Effector memory CD4-positive, alpha-beta T cell (primary cell): Measurements from ENCODE around the gene C1orf105.

Source experiments
- DNase-seq, 3 donors: peaks; one replicate each; pipeline ENCODE4 v3.0.0-alpha.2; 2020
- H3K27ac ChIP-seq: 2 replicates; pipeline ENCODE4 v1.7.0; 2013; ENCODE audit warnings: mild to moderate bottlenecking, low read length, moderate library complexity; ENCODE audit not compliant: insufficient read depth, poor library complexity, severe bottlenecking
- H3K27me3 ChIP-seq: replicated peaks from 2 replicates; pipeline ENCODE4 v1.7.0; 2013; ENCODE audit warnings: mild to moderate bottlenecking, low read length; ENCODE audit not compliant: insufficient read depth, control insufficient read depth, poor library complexity, severe bottlenecking
- H3K36me3 ChIP-seq: 2 replicates; pipeline ENCODE4 v1.7.0; 2013; ENCODE audit warnings: mild to moderate bottlenecking, low read length, moderate library complexity; ENCODE audit not compliant: control insufficient read depth, insufficient read depth
- H3K4me1 ChIP-seq: 2 replicates; pipeline ENCODE4 v1.7.0; 2013; ENCODE audit warnings: low read length, mild to moderate bottlenecking; ENCODE audit not compliant: control insufficient read depth, insufficient read depth, poor library complexity, severe bottlenecking
- H3K4me3 ChIP-seq: 2 replicates; pipeline ENCODE4 v1.7.0; 2013; ENCODE audit warnings: low read length, low read depth, mild to moderate bottlenecking; ENCODE audit not compliant: insufficient read depth, poor library complexity, severe bottlenecking
- H3K9me3 ChIP-seq: 2 replicates; pipeline ENCODE4 v1.7.0; 2013; ENCODE audit warnings: mild to moderate bottlenecking, low read length, moderate library complexity; ENCODE audit not compliant: control insufficient read depth

Gene C1orf105

GRCh38 chr1:172468296-172468695 lies 47.8 kb downstream of the C1orf105 start:
- H3K27me3 ChIP-seq: no peaks in the 10 kb centered on the region
- H3K4me3 ChIP-seq: no peak overlapping the region
- H3K9me3 ChIP-seq: no peaks in the 10 kb centered on the region
- H3K36me3 ChIP-seq: no peaks in the 10 kb centered on the region
- no peak overlapping the region for H3K27ac ChIP-seq
- DNase-seq: no peak
- H3K4me1 ChIP-seq: no peaks in the 10 kb centered on the region

- Histone ChIP-seq H3K4me1 (no peaks in the 10 kb centered on the region), H3K27me3 (no peaks in the 10 kb centered on the region), H3K9me3 (no peaks in the 10 kb centered on the region), H3K4me3 (no peak overlapping the region), H3K27ac (no peak overlapping the region), H3K36me3 (no peaks in the 10 kb centered on the region)
- no peak for DNase-seq
Observed at GRCh38 chr1:172469717-172470116, 49.2 kb downstream of the C1orf105 start.

GRCh38 chr1:172470149-172470548 lies 49.7 kb downstream of the C1orf105 start:
- no peaks in the 10 kb centered on the region for H3K4me1 ChIP-seq
- no peaks in the 10 kb centered on the region for H3K27me3 ChIP-seq
- no peaks in the 10 kb centered on the region for H3K9me3 ChIP-seq
- H3K27ac ChIP-seq: no peak overlapping the region
- H3K4me3 ChIP-seq: no peak overlapping the region
- DNase-seq: no peak
- no peaks in the 10 kb centered on the region for H3K36me3 ChIP-seq

DNA sequence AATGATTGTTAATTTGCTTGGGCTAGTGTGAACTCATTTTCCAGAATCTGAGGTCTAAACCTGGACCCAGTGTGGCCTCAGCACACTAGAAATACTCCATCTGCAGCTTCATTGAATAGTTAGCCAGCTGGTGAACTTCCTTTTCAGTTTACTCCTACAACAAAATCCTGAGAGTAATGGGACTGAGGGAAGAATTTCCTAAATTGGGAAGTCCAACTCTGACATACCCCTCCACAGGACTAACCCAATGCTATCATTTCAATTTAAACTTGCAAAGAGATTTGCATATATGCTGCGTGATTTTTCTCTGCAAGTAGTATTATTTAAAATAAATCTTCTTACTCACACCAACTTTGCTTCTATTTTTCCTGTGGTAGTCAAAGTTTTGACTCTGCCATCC lies 51.2 kb downstream of the C1orf105 start:
- DNase-seq: no peak
- Histone ChIP-seq H3K27ac (no peak overlapping the region), H3K36me3 (no peaks in the 10 kb centered on the region), H3K4me1 (no peaks in the 10 kb centered on the region), H3K9me3 (no peaks in the 10 kb centered on the region), H3K27me3 (no peaks in the 10 kb centered on the region), H3K4me3 (no peak overlapping the region)

DNA sequence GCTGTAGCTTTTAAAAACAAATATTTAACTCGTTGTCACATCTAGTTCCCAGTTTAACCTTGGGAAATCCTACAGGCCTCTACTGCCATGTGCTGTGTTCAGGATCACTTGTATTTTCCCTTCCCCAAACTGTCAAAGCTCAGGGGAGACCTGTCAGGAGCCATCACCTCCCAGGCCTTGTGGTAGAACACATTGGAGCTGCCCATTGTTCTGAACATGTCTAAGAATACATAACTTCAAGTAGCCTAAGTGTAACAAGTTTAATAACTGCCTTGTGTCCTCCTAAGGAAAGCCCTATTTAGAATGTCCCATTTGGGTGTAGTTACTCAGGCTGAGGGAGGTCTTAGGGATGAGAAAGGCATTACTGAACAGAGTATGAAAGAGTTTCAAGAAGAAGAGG lies 52.0 kb downstream of the C1orf105 start:
- Histone ChIP-seq H3K36me3 (no peaks in the 10 kb centered on the region), H3K4me3 (no peak overlapping the region), H3K4me1 (no peaks in the 10 kb centered on the region), H3K27me3 (no peaks in the 10 kb centered on the region), H3K27ac (no peak overlapping the region), H3K9me3 (no peaks in the 10 kb centered on the region)
- DNase-seq: no peak

- Histone ChIP-seq H3K27ac (no peak overlapping the region), H3K36me3 (no peaks in the 10 kb centered on the region), H3K4me1 (no peaks in the 10 kb centered on the region), H3K9me3 (no peaks in the 10 kb centered on the region), H3K4me3 (no peak overlapping the region), H3K27me3 (no peaks in the 10 kb centered on the region)
- DNase-seq: no peak
Observed at GRCh38 chr1:172473302-172473701, 52.8 kb downstream of the C1orf105 start.

GRCh38 chr1:172473842-172474241 lies 53.4 kb downstream of the C1orf105 start:
- H3K27me3 ChIP-seq: no peaks in the 10 kb centered on the region
- no peaks in the 10 kb centered on the region for H3K4me1 ChIP-seq
- H3K4me3 ChIP-seq: no peak overlapping the region
- no peaks in the 10 kb centered on the region for H3K36me3 ChIP-seq
- H3K27ac ChIP-seq: no peak overlapping the region
- DNase-seq: no peak
- no peaks in the 10 kb centered on the region for H3K9me3 ChIP-seq

GRCh38 chr1:172476218-172476811 lies 55.8 kb downstream of the C1orf105 start:
- H3K27ac ChIP-seq: no peak overlapping the region
- H3K4me3 ChIP-seq: no peak overlapping the region
- DNase-seq: no peak

DNA sequence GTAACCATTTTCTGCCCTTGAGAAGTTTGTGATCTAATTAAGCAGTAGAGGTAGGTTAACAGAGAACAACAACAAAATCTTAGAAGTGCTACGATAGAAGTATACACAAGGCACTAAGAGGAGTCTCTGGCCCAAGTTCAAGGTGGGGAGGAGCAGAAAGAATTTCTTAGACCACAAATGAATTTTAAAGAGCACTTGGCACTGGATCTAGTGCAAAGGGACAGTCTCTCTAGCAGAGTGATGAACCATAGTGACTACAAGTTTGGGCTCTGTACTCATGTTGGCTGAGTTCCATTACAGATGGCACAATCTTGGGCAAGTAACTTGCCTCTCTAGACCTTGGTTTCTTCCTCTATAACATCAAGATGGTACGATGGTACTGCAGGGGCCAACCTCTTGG lies 56.7 kb downstream of the C1orf105 start:
- Histone ChIP-seq H3K36me3 (no peaks in the 10 kb centered on the region), H3K27me3 (no peaks in the 10 kb centered on the region), H3K27ac (no peak overlapping the region), H3K4me3 (no peak overlapping the region), H3K4me1 (no peaks in the 10 kb centered on the region), H3K9me3 (no peaks in the 10 kb centered on the region)
- DNase-seq: no peak

More at GRCh38 chr1:172476218-172476811, 55.8 kb downstream of the C1orf105 start:
- Histone ChIP-seq H3K36me3 (no peaks in the 10 kb centered on the region), H3K27me3 (no peaks in the 10 kb centered on the region), H3K4me1 (no peaks in the 10 kb centered on the region), H3K9me3 (no peaks in the 10 kb centered on the region)

DNA sequence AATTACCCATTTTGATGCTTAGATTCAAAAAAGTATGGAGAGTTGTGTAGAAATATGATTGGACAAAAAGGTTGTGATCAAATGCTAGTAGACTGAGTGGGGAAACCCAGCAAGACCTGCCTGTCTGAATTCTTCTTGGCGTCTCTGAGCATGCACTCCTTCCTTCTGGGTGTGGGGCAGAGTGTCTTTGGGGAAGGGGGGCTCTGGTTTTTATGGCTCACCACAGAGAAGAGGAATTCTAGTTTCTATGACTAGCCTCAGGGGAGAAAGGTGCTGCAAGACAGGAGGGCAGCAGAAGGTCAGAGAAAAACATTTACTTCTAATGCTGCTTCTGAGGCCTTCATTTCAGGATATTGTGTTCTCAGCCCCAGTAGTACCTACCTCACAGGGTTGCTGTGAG lies 57.3 kb downstream of the C1orf105 start:
- no peaks in the 10 kb centered on the region for H3K27me3 ChIP-seq
- no peak overlapping the region for H3K27ac ChIP-seq
- H3K4me1 ChIP-seq: no peaks in the 10 kb centered on the region
- no peaks in the 10 kb centered on the region for H3K9me3 ChIP-seq
- no peak overlapping the region for H3K4me3 ChIP-seq
- no peaks in the 10 kb centered on the region for H3K36me3 ChIP-seq
- no peak for DNase-seq
